Smooth muscle cell (in vitro differentiated cells): ENCODE data around the gene DGKE. TPM values are rescaled to one million over a fixed set of nuclear protein-coding genes. Genes with fewer than 3 reads are reported as not detected.

Experiments used
- DNase-seq: peaks from one replicate; lab custom pipeline; 2025; ENCODE audit not compliant: unreplicated experiment; lab: John Stamatoyannopoulos, UW
- H2AFZ ChIP-seq: fragments of 200-600 bp; sonication (generic); 2 replicates; pipeline ENCODE4 v1.6.0; 2016; ENCODE audit warnings: antibody characterized with exemption, low read depth, mild to moderate bottlenecking
- H3F3A ChIP-seq: fragments of 200-600 bp; sonication (generic); 2 replicates; pipeline ENCODE4 v1.6.0; 2017; ENCODE audit warnings: antibody characterized with exemption, low read depth
- H3K27ac ChIP-seq: fragments of 200-600 bp; sonication (generic); 2 replicates; pipeline ENCODE4 v1.5.1; 2016; ENCODE audit warnings: low read depth, mild to moderate bottlenecking
- H3K27me3 ChIP-seq: fragments of 200-600 bp; sonication (generic); 2 replicates; pipeline ENCODE4 v1.6.1; 2016; ENCODE audit warnings: low read depth, mild to moderate bottlenecking
- H3K36me3 ChIP-seq: fragments of 200-600 bp; sonication (generic); 2 replicates; pipeline ENCODE4 v1.5.1; 2016; ENCODE audit warnings: low read depth
- H3K4me1 ChIP-seq: fragments of 200-600 bp; sonication (generic); 2 replicates; pipeline ENCODE4 v1.5.1; 2016; ENCODE audit warnings: low read depth
- H3K4me2 ChIP-seq: fragments of 200-600 bp; sonication (generic); 2 replicates; pipeline ENCODE4 v1.6.0; 2016; ENCODE audit warnings: mild to moderate bottlenecking
- H3K4me3 ChIP-seq: fragments of 200-600 bp; sonication (generic); 2 replicates; pipeline ENCODE4 v1.5.1; 2016; ENCODE audit warnings: mild to moderate bottlenecking
- H3K79me2 ChIP-seq: fragments of 200-600 bp; sonication (generic); 2 replicates; pipeline ENCODE4 v1.6.0; 2016; ENCODE audit warnings: low read depth, mild to moderate bottlenecking
- H3K9ac ChIP-seq: fragments of 200-600 bp; sonication (generic); 2 replicates; pipeline ENCODE4 v1.6.0; 2016; ENCODE audit warnings: low read depth
- H3K9me3 ChIP-seq: fragments of 200-600 bp; sonication (generic); replicated peaks from 2 replicates; pipeline ENCODE4 v1.5.1; 2016; ENCODE audit warnings: low read depth
- H4K20me1 ChIP-seq: fragments of 200-600 bp; sonication (generic); 2 replicates; pipeline ENCODE4 v1.6.0; 2016; ENCODE audit warnings: low read depth
- WGBS: methylation state at CpG from one replicate; pipeline ENCODE4 v1.1.7; 2016; ENCODE audit warnings: low lambda C conversion rate; 5-methylcytosine and 5-hydroxymethylcytosine counted together
- polyA plus RNA-seq: library from polyadenylated mRNA; unstranded; fragments of >200 nt; fragmentation: Nextera tagmentation; extraction: Ambion mirVana; gene quantifications from 2 replicates; pipeline ENCODE4 v1.2.1, GENCODE V29; 2016
- total RNA-seq: library from RNA; depleted of rRNA; stranded (reverse); fragments of >200 nt; gene quantifications from 2 replicates; pipeline ENCODE4 v1.2.3, GENCODE V29; 2014
- TF ChIP-seq, protein P1 (sequence below): fragments of 200-600 bp; sonication (generic); IDR thresholded peaks from 2 replicates; pipeline ENCODE4 v1.5.1; 2017; ENCODE audit warnings: borderline replicate concordance, mild to moderate bottlenecking, antibody characterized with exemption; ENCODE audit not compliant: insufficient read depth, poor library complexity, severe bottlenecking

Gene DGKE
- total and polyA plus RNA-seq, 2 experiments from 2014 or later = 1.2 to 5.9 TPM

DNA sequence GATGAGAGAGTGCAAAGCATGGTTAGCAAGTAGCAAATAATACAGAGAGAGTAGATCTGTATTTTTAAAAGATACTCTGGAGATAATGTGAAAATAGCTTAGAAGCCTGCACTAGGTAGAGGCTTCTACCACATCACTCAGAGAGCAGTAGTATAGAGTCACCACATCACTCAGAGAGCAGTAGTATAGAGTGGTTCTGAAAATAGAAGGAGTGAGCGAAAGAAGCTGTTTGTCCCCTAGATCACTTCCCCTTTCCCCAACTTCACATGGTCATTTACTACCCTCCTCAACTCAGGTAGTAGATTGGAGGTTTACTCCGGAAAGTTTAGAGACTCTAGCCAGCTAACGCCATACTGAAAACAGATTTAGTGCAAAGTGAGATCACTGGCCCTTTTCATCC is 17.1 kb downstream of the DGKE start:
- H2AFZ ChIP-seq = no peak overlapping the region
- H3K4me1 ChIP-seq = no peaks in the 10 kb centered on the region
- H4K20me1 ChIP-seq = no peaks in the 10 kb centered on the region
- no peaks in the 10 kb centered on the region for H3K9me3 ChIP-seq
- no peaks in the 10 kb centered on the region for H3K79me2 ChIP-seq
- no peak overlapping the region for H3K4me3 ChIP-seq
- no peak overlapping the region for H3K9ac ChIP-seq
- TF ChIP-seq, protein P1, sequence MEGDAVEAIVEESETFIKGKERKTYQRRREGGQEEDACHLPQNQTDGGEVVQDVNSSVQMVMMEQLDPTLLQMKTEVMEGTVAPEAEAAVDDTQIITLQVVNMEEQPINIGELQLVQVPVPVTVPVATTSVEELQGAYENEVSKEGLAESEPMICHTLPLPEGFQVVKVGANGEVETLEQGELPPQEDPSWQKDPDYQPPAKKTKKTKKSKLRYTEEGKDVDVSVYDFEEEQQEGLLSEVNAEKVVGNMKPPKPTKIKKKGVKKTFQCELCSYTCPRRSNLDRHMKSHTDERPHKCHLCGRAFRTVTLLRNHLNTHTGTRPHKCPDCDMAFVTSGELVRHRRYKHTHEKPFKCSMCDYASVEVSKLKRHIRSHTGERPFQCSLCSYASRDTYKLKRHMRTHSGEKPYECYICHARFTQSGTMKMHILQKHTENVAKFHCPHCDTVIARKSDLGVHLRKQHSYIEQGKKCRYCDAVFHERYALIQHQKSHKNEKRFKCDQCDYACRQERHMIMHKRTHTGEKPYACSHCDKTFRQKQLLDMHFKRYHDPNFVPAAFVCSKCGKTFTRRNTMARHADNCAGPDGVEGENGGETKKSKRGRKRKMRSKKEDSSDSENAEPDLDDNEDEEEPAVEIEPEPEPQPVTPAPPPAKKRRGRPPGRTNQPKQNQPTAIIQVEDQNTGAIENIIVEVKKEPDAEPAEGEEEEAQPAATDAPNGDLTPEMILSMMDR = no peak
- H3K27me3 ChIP-seq = no peaks in the 10 kb centered on the region
- no peak overlapping the region for H3K27ac ChIP-seq
- DNase-seq = no peak
- no peaks in the 10 kb centered on the region for H3F3A ChIP-seq
- H3K4me2 ChIP-seq = no peak overlapping the region
- H3K36me3 ChIP-seq = no peaks in the 10 kb centered on the region
- 80% methylated on average over 3 of the region's 3 CpGs for WGBS

DNA sequence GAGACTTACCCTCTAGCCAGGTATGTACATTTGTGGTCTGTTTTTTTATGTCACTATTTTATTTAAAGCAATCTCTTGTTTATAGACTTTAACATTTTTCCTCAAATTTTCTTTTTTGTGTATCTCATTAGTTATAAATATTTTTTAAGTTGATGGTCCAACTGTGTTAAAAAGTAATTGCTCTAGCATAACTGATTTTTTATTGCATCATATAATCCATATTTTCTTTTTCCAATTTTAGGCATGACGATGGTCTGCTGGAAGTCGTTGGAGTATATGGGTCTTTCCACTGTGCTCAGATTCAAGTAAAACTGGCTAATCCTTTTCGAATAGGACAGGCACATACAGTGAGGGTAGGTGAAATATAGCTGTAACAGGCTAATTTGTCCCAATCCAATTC is 27.9 kb downstream of the DGKE start:
- no peaks in the 10 kb centered on the region for H4K20me1 ChIP-seq
- H3K27me3 ChIP-seq = no peaks in the 10 kb centered on the region
- no peaks in the 10 kb centered on the region for H3K9me3 ChIP-seq
- 95% methylated on average over 3 of the region's 3 CpGs for WGBS
- H3K4me3 ChIP-seq = no peak overlapping the region
- TF ChIP-seq, protein P1 = no peak
- H3F3A ChIP-seq = no peaks in the 10 kb centered on the region
- H3K4me2 ChIP-seq = no peak overlapping the region
- H3K36me3 ChIP-seq = no peaks in the 10 kb centered on the region
- no peak overlapping the region for H2AFZ ChIP-seq
- no peak for DNase-seq
- H3K9ac ChIP-seq = no peak overlapping the region
- no peak overlapping the region for H3K27ac ChIP-seq
- H3K79me2 ChIP-seq = no peaks in the 10 kb centered on the region
- H3K4me1 ChIP-seq = no peaks in the 10 kb centered on the region

GRCh38 chr17:56863974-56864373 is 30.0 kb downstream of the DGKE start:
- TF ChIP-seq, protein P1 = no peak
- H4K20me1 ChIP-seq = no peaks in the 10 kb centered on the region
- H3K4me3 ChIP-seq = no peak overlapping the region
- H3K27ac ChIP-seq = no peak overlapping the region
- no peak overlapping the region for H3K4me2 ChIP-seq
- H2AFZ ChIP-seq = no peak overlapping the region
- H3K79me2 ChIP-seq = no peaks in the 10 kb centered on the region
- no peaks in the 10 kb centered on the region for H3K4me1 ChIP-seq
- WGBS = 80% methylated on average over 3 of the region's 3 CpGs
- H3K36me3 ChIP-seq = no peaks in the 10 kb centered on the region
- DNase-seq = no peak
- H3K9me3 ChIP-seq = no peaks in the 10 kb centered on the region
- H3F3A ChIP-seq = no peaks in the 10 kb centered on the region
- no peak overlapping the region for H3K9ac ChIP-seq
- H3K27me3 ChIP-seq = no peaks in the 10 kb centered on the region

GRCh38 chr17:56866076-56866475 is 32.1 kb downstream of the DGKE start:
- H3K4me3 ChIP-seq = no peak overlapping the region
- no peaks in the 10 kb centered on the region for H4K20me1 ChIP-seq
- no peaks in the 10 kb centered on the region for H3K4me1 ChIP-seq
- H3K4me2 ChIP-seq = no peak overlapping the region
- no peak overlapping the region for H3K27ac ChIP-seq
- TF ChIP-seq, protein P1 = no peak
- H3F3A ChIP-seq = no peaks in the 10 kb centered on the region
- H3K27me3 ChIP-seq = no peaks in the 10 kb centered on the region
- H3K36me3 ChIP-seq = no peaks in the 10 kb centered on the region
- H2AFZ ChIP-seq = no peak overlapping the region
- H3K9me3 ChIP-seq = no peaks in the 10 kb centered on the region
- H3K79me2 ChIP-seq = no peaks in the 10 kb centered on the region
- DNase-seq = no peak
- 74% methylated on average over 5 of the region's 5 CpGs for WGBS
- H3K9ac ChIP-seq = no peak overlapping the region
